HEK293 (cell line): ENCODE measurements around the gene NOX4.

Experiments used
- CTCF ChIA-PET: fragments of 350-600 bp; formaldehyde crosslinking; extraction: SDS; loops from one replicate; lab custom pipeline; 2021; ENCODE audit warnings: antibody characterized with exemption; lab: Yijun Ruan, JAX
- POLR2A ChIA-PET: fragments of 300-600 bp; formaldehyde crosslinking; extraction: SDS; loops from one replicate; lab custom pipeline; 2020; ENCODE audit warnings: antibody characterized with exemption, inconsistent platforms; lab: Yijun Ruan, JAX
- H3K27ac ChIP-seq: fragments of 200-500 bp; sonication (Bioruptor generic); 2 replicates; pipeline ENCODE4 v1.5.1; 2014; ENCODE audit warnings: low read depth, low read length, control low read depth, inconsistent platforms; ENCODE audit errors: extremely low read depth
- H3K36me3 ChIP-seq, 2 experiments: fragments of 200-500 bp in 1 of 2; sonication (Bioruptor generic) in 1 of 2; 1 replicate in 1 of 2; 2 replicates in 1 of 2; pipeline ENCODE4 v1.5.1; 2014 to 2017; ENCODE audit warnings: inconsistent platforms in 2 of 2, low read length in 2 of 2; ENCODE audit not compliant: control insufficient read depth in 2 of 2, insufficient read depth in 1 of 2
- H3K4me1 ChIP-seq: fragments of 200-500 bp; sonication (Bioruptor generic); 2 replicates; pipeline ENCODE4 v1.5.1; 2014; ENCODE audit warnings: mild to moderate bottlenecking, low read length, inconsistent platforms; ENCODE audit not compliant: control insufficient read depth, insufficient read depth
- H3K4me3 ChIP-seq: 2 replicates; pipeline ENCODE4 v1.5.1; 2011; ENCODE audit warnings: low read depth, mild to moderate bottlenecking, control low read depth, low read length, moderate library complexity
- H3K9me3 ChIP-seq: fragments of 200-500 bp; sonication (Bioruptor generic); 2 replicates; pipeline ENCODE4 v1.5.1; 2014; ENCODE audit warnings: low read depth, low read length, inconsistent platforms; ENCODE audit not compliant: control insufficient read depth, insufficient read depth
- EGR2 ChIP-seq: fragments of 450-650 bp; formaldehyde crosslinking; IDR thresholded peaks from 2 replicates; pipeline ENCODE4 v1.5.1; 2016; ENCODE audit warnings: low read depth, missing biosample characterization, missing genetic modification characterization
- GLIS1 ChIP-seq: fragments of 450-650 bp; formaldehyde crosslinking; IDR thresholded peaks from 2 replicates; pipeline ENCODE4 v1.5.1; 2016; ENCODE audit warnings: missing biosample characterization, missing genetic modification characterization
- KLF10 ChIP-seq: fragments of 450-650 bp; IDR thresholded peaks from 2 replicates; pipeline ENCODE4 v1.5.1; 2018; ENCODE audit warnings: missing biosample characterization, mild to moderate bottlenecking, missing genetic modification characterization
- KLF8 ChIP-seq: fragments of 450-650 bp; formaldehyde crosslinking; IDR thresholded peaks from 2 replicates; pipeline ENCODE4 v1.5.1; 2016; ENCODE audit warnings: missing biosample characterization, missing genetic modification characterization
- ZBTB21 ChIP-seq: fragments of 450-650 bp; formaldehyde crosslinking; IDR thresholded peaks from 2 replicates; pipeline ENCODE4 v1.5.1; 2017; ENCODE audit warnings: missing biosample characterization, missing genetic modification characterization
- ZBTB26 ChIP-seq: fragments of 450-650 bp; formaldehyde crosslinking; optimal IDR thresholded peaks from 2 replicates; pipeline ENCODE3; 2016; ENCODE audit warnings: missing biosample characterization, mild to moderate bottlenecking, missing genetic modification characterization
- ZNF121 ChIP-seq: fragments of 450-650 bp; formaldehyde crosslinking; IDR thresholded peaks from 2 replicates; pipeline ENCODE4 v1.5.1; 2016; ENCODE audit warnings: missing biosample characterization, missing genetic modification characterization
- ZNF274 ChIP-seq, 2 experiments: fragments of 200-500 bp in 1 of 2; fragments of 450-650 bp in 1 of 2; sonication (Bioruptor generic) in 1 of 2; formaldehyde crosslinking in 1 of 2; IDR thresholded peaks; 2 replicates each; pipeline versions ENCODE4 v1.5.1 to v1.6.1; 2014 to 2016; ENCODE audit warnings: borderline replicate concordance in 1 of 2, inconsistent platforms in 1 of 2, low read length in 1 of 2, missing biosample characterization in 1 of 2, missing genetic modification characterization in 1 of 2
- ZNF426 ChIP-seq: fragments of 450-650 bp; formaldehyde crosslinking; IDR thresholded peaks from 2 replicates; pipeline ENCODE4 v1.5.1; 2017; ENCODE audit warnings: missing biosample characterization, missing genetic modification characterization, mild to moderate bottlenecking, inconsistent platforms, moderate library complexity
- ZNF513 ChIP-seq: fragments of 450-650 bp; IDR thresholded peaks from 2 replicates; pipeline ENCODE4 v1.5.1; 2018; ENCODE audit warnings: missing biosample characterization, missing genetic modification characterization
- ZNF529 ChIP-seq: fragments of 450-650 bp; formaldehyde crosslinking; IDR thresholded peaks from 2 replicates; pipeline ENCODE4 v1.5.1; 2017; ENCODE audit warnings: missing genetic modification characterization, missing biosample characterization; ENCODE audit not compliant: insufficient replicate concordance
- ZNF555 ChIP-seq: fragments of 450-650 bp; formaldehyde crosslinking; conservative IDR thresholded peaks from 2 replicates; pipeline ENCODE4 v1.5.1; 2017; ENCODE audit warnings: missing biosample characterization, mild to moderate bottlenecking, missing genetic modification characterization, inconsistent platforms
- ZNF610 ChIP-seq: fragments of 450-650 bp; formaldehyde crosslinking; IDR thresholded peaks from 2 replicates; pipeline ENCODE4 v1.5.1; 2016; ENCODE audit warnings: missing biosample characterization, missing genetic modification characterization, borderline replicate concordance
- ZNF623 ChIP-seq: fragments of 450-650 bp; formaldehyde crosslinking; IDR thresholded peaks from 2 replicates; pipeline ENCODE4 v1.5.1; 2016; ENCODE audit warnings: missing biosample characterization, missing genetic modification characterization
- ZNF629 ChIP-seq: fragments of 450-650 bp; formaldehyde crosslinking; IDR thresholded peaks from 2 replicates; pipeline ENCODE4 v1.5.1; 2017; ENCODE audit warnings: missing biosample characterization, missing genetic modification characterization
- ZNF747 ChIP-seq: fragments of 450-650 bp; formaldehyde crosslinking; IDR thresholded peaks from 2 replicates; pipeline ENCODE4 v1.5.1; 2016; ENCODE audit warnings: missing biosample characterization, missing genetic modification characterization
- ZSCAN30 ChIP-seq: fragments of 450-650 bp; IDR thresholded peaks from 2 replicates; pipeline ENCODE4 v1.5.1; 2018; ENCODE audit warnings: missing biosample characterization, mild to moderate bottlenecking, missing genetic modification characterization, moderate library complexity
- TF ChIP-seq, protein P1 (sequence below): fragments of 450-650 bp; formaldehyde crosslinking; IDR thresholded peaks from 2 replicates; pipeline ENCODE4 v1.5.1; 2016; ENCODE audit warnings: missing biosample characterization, missing genetic modification characterization
- TF ChIP-seq, protein P2 (sequence below): fragments of 450-650 bp; formaldehyde crosslinking; IDR thresholded peaks from 2 replicates; pipeline ENCODE4 v1.5.1; 2016; ENCODE audit warnings: missing biosample characterization, missing genetic modification characterization, low read depth
- TF ChIP-seq, protein P3 (sequence below): fragments of 450-650 bp; formaldehyde crosslinking; IDR thresholded peaks from 2 replicates; pipeline ENCODE4 v1.5.1; 2016; ENCODE audit warnings: missing biosample characterization, missing genetic modification characterization, borderline replicate concordance
- TF ChIP-seq, protein P4 (sequence below): fragments of 450-650 bp; formaldehyde crosslinking; IDR thresholded peaks from 2 replicates; pipeline ENCODE4 v1.5.1; 2017; ENCODE audit warnings: missing biosample characterization, missing genetic modification characterization

NOX4 gene

GRCh38 chr11:89490981-89491690 is at the start of gene NOX4:
Gene NOX4 (minus strand): TSS chr11:89491375. CDS start chr11:89491246, 129 bp downstream.
- TF ChIP-seq ZNF747 (tag by site-specific recombination) (no peak), ZNF623 (tag by site-specific recombination) (no peak), ZSCAN30 (tag by site-specific recombination) (no peak), ZNF610 (tag by site-specific recombination) (no peak), ZNF426 (no peak), ZBTB21 (no peak), ZNF274 (IDR thresholded peaks at IDR 0.05; ENCODE audit: low read length) (no peak), ZNF274 (tag by site-specific recombination; IDR thresholded peaks at IDR 0.05; ENCODE audit: borderline replicate concordance) (no peak), ZBTB26 (tag by site-specific recombination) (peak; percentile 40), KLF10 (no peak), ZNF529 (tag by site-specific recombination) (no peak), EGR2 (tag by site-specific recombination) (0 out of 2 replicates have a peak, but pooled peaks have one; percentile 9)
- TF ChIP-seq, protein P1, sequence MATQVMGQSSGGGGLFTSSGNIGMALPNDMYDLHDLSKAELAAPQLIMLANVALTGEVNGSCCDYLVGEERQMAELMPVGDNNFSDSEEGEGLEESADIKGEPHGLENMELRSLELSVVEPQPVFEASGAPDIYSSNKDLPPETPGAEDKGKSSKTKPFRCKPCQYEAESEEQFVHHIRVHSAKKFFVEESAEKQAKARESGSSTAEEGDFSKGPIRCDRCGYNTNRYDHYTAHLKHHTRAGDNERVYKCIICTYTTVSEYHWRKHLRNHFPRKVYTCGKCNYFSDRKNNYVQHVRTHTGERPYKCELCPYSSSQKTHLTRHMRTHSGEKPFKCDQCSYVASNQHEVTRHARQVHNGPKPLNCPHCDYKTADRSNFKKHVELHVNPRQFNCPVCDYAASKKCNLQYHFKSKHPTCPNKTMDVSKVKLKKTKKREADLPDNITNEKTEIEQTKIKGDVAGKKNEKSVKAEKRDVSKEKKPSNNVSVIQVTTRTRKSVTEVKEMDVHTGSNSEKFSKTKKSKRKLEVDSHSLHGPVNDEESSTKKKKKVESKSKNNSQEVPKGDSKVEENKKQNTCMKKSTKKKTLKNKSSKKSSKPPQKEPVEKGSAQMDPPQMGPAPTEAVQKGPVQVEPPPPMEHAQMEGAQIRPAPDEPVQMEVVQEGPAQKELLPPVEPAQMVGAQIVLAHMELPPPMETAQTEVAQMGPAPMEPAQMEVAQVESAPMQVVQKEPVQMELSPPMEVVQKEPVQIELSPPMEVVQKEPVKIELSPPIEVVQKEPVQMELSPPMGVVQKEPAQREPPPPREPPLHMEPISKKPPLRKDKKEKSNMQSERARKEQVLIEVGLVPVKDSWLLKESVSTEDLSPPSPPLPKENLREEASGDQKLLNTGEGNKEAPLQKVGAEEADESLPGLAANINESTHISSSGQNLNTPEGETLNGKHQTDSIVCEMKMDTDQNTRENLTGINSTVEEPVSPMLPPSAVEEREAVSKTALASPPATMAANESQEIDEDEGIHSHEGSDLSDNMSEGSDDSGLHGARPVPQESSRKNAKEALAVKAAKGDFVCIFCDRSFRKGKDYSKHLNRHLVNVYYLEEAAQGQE (tag by site-specific recombination) = no peak
- TF ChIP-seq, protein P2, sequence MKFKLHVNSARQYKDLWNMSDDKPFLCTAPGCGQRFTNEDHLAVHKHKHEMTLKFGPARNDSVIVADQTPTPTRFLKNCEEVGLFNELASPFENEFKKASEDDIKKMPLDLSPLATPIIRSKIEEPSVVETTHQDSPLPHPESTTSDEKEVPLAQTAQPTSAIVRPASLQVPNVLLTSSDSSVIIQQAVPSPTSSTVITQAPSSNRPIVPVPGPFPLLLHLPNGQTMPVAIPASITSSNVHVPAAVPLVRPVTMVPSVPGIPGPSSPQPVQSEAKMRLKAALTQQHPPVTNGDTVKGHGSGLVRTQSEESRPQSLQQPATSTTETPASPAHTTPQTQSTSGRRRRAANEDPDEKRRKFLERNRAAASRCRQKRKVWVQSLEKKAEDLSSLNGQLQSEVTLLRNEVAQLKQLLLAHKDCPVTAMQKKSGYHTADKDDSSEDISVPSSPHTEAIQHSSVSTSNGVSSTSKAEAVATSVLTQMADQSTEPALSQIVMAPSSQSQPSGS = no peak
- POLR2A ChIA-PET = no interaction called here
- Histone ChIP-seq H3K36me3 (no peaks in the 10 kb centered on the region), H3K9me3 (no peaks in the 10 kb centered on the region), H3K4me3 (peak within 1 kb of the TSS; percentile 27), H3K4me1 (no peaks in the 10 kb centered on the region), H3K27ac (no peak within 1 kb of the TSS)
- CTCF ChIA-PET = no interaction called here

- Histone ChIP-seq H3K4me3 (no peak overlapping the region), H3K9me3 (no peaks in the 10 kb centered on the region), H3K4me1 (no peaks in the 10 kb centered on the region)
- no peak for TF ChIP-seq GLIS1
- no peak for TF ChIP-seq KLF8
- no peak for TF ChIP-seq ZNF513 (tag by site-specific recombination)
- TF ChIP-seq, protein P3, sequence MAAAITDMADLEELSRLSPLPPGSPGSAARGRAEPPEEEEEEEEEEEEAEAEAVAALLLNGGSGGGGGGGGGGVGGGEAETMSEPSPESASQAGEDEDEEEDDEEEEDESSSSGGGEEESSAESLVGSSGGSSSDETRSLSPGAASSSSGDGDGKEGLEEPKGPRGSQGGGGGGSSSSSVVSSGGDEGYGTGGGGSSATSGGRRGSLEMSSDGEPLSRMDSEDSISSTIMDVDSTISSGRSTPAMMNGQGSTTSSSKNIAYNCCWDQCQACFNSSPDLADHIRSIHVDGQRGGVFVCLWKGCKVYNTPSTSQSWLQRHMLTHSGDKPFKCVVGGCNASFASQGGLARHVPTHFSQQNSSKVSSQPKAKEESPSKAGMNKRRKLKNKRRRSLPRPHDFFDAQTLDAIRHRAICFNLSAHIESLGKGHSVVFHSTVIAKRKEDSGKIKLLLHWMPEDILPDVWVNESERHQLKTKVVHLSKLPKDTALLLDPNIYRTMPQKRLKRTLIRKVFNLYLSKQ (tag by site-specific recombination) = no peak
- TF ChIP-seq, protein P4, sequence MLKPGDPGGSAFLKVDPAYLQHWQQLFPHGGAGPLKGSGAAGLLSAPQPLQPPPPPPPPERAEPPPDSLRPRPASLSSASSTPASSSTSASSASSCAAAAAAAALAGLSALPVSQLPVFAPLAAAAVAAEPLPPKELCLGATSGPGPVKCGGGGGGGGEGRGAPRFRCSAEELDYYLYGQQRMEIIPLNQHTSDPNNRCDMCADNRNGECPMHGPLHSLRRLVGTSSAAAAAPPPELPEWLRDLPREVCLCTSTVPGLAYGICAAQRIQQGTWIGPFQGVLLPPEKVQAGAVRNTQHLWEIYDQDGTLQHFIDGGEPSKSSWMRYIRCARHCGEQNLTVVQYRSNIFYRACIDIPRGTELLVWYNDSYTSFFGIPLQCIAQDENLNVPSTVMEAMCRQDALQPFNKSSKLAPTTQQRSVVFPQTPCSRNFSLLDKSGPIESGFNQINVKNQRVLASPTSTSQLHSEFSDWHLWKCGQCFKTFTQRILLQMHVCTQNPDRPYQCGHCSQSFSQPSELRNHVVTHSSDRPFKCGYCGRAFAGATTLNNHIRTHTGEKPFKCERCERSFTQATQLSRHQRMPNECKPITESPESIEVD (tag by site-specific recombination) = no peak
- TF ChIP-seq ZNF555 (tag by site-specific recombination) = no peak
- TF ChIP-seq ZNF629 (tag by site-specific recombination) = no peak
- TF ChIP-seq ZNF121 = no peak
- TF ChIP-seq, all 188 proteins: peak for 0
- Histone ChIP-seq H3K27ac (no peak overlapping the region), H3K36me3 (no peaks in the 10 kb centered on the region)
- CTCF ChIA-PET = interaction anchor here (0.5 to 0.7 kb wide), 2 partner anchors 136 to 357 kb away, joined by 3 to 4 read pairs; no protein-coding TSS in a partner anchor
- POLR2A ChIA-PET = no interaction called here
Observed at GRCh38 chr11:89540826-89541225, 49.7 kb upstream of the NOX4 start.
